ENCODE results near the gene HSPA1A.

- TF ChIP-seq POLR2A (IDR thresholded peaks at IDR 0.05; ENCODE audit: low read length) (no peak), GATA1 (IDR thresholded peaks at IDR 0.05; ENCODE audit: low read depth, low read length) (no peak)
These were observed 17.8 kb upstream of the HSPA1A start for GRCh38 chr6:31797588-31797987.
